Activated naive CD4-positive, alpha-beta T cell treated with anti-CD3 and anti-CD28 coated beads for 36 hours (primary cell): Measurements from ENCODE around the gene UBE2F. TPM values are rescaled to one million over a fixed set of nuclear protein-coding genes. Genes with fewer than 3 reads are reported as not detected.
"Not testable (repeated sequence)": the region's sequence is repeated elsewhere in the genome, so short reads cannot be mapped to it uniquely, and the experiment has no call there.

Experiments used
- CTCF ChIA-PET: fragments of 350-600 bp; sonication (Branson Sonifier 250); formaldehyde crosslinking; loops from one replicate; lab custom pipeline; 2021; ENCODE audit warnings: antibody characterized with exemption; lab: Charles Lee
- DNase-seq: peaks from one replicate; pipeline ENCODE4 v3.0.0-alpha.2; 2020
- H3K27ac Mint-ChIP-seq: one replicate; pipeline ENCODE4 v1.8.0; 2021; ENCODE audit warnings: mild to moderate bottlenecking, mixed read lengths
- H3K27me3 Mint-ChIP-seq: one replicate; pipeline ENCODE4 v1.8.0; 2021; ENCODE audit warnings: low read depth, mixed read lengths
- H3K36me3 Mint-ChIP-seq: one replicate; pipeline ENCODE4 v1.8.0; 2021; ENCODE audit warnings: low read depth, mixed read lengths
- H3K4me1 Mint-ChIP-seq: one replicate; pipeline ENCODE4 v1.8.0; 2021; ENCODE audit warnings: low read depth, mixed read lengths
- H3K4me3 Mint-ChIP-seq: one replicate; pipeline ENCODE4 v1.8.0; 2021; ENCODE audit warnings: mild to moderate bottlenecking, moderate library complexity, mixed read lengths
- H3K9me3 Mint-ChIP-seq: one replicate; pipeline ENCODE4 v1.8.0; 2021; ENCODE audit warnings: mixed read lengths
- intact Hi-C: fragments of 100-400 bp; cut with micrococcal nuclease; formaldehyde crosslinking; loops from one replicate; pipeline ENCODE4 v1.15.1; 2023
- total RNA-seq, 2 experiments: library from RNA; stranded (reverse); gene quantifications; one replicate each; pipeline ENCODE4 v1.2.3, GENCODE V29; 2021

UBE2F gene
- total RNA-seq, 2 experiments from 2014 or later, result 43.4 to 45.5 TPM

- Mint-ChIP-seq H3K4me1 (peaks cover 40% of the 10 kb centered on the region), H3K4me3 (peak overlapping the region; percentile 81), H3K27ac (peak overlapping the region; percentile 65), H3K9me3 (peaks cover 4% of the 10 kb centered on the region), H3K36me3 (peaks cover 5% of the 10 kb centered on the region), H3K27me3 (no peaks in the 10 kb centered on the region)
- intact Hi-C loops, result loop anchor here (1.0 to 5.0 kb wide), 15 partner anchors 30 to 387 kb away; partner anchors contain the start of genes ERFE, HES6 and ILKAP
- peak; percentile 81 for DNase-seq
- CTCF ChIA-PET, result interaction anchor here (0.6 to 4.4 kb wide), 14 partner anchors 8 to 296 kb away, joined by 3 to 28 read pairs (median 4); partner anchors contain the start of gene HES6
Measured at GRCh38 chr2:237968048-237968862, 1.4 kb downstream of the UBE2F start.

- CTCF ChIA-PET, result interaction anchor here (1.3 to 4.4 kb wide), 2 partner anchors 9 to 291 kb away, joined by 3 to 28 read pairs; no protein-coding TSS in a partner anchor
- DNase-seq, result no peak
- peaks cover 10% of the 10 kb centered on the region for H3K36me3 Mint-ChIP-seq
- no peaks in the 10 kb centered on the region for H3K9me3 Mint-ChIP-seq
- H3K4me3 Mint-ChIP-seq, result no peak overlapping the region
- H3K4me1 Mint-ChIP-seq, result peaks cover 41% of the 10 kb centered on the region
- intact Hi-C loops, result no loop called here
- no peak overlapping the region for H3K27ac Mint-ChIP-seq
- H3K27me3 Mint-ChIP-seq, result no peaks in the 10 kb centered on the region
Measured at GRCh38 chr2:237971661-237972060, 4.8 kb downstream of the UBE2F start.

- H3K27ac Mint-ChIP-seq, result no peak overlapping the region
- peaks cover 10% of the 10 kb centered on the region for H3K36me3 Mint-ChIP-seq
- H3K4me3 Mint-ChIP-seq, result no peak overlapping the region
- DNase-seq, result no peak
- H3K27me3 Mint-ChIP-seq, result no peaks in the 10 kb centered on the region
- no peaks in the 10 kb centered on the region for H3K9me3 Mint-ChIP-seq
- H3K4me1 Mint-ChIP-seq, result peaks cover 42% of the 10 kb centered on the region
- intact Hi-C loops, result no loop called here
- CTCF ChIA-PET, result interaction anchor here (1.3 kb wide), 1 partner anchor 291 kb away, joined by 3 read pairs; no protein-coding TSS in a partner anchor
Measured at GRCh38 chr2:237972211-237972610, 5.4 kb downstream of the UBE2F start.

- no peak for DNase-seq
- Mint-ChIP-seq H3K36me3 (peaks cover 10% of the 10 kb centered on the region), H3K4me3 (no peak overlapping the region), H3K4me1 (peaks cover 43% of the 10 kb centered on the region), H3K9me3 (no peaks in the 10 kb centered on the region), H3K27me3 (no peaks in the 10 kb centered on the region), H3K27ac (no peak overlapping the region)
- intact Hi-C loops, result no loop called here
- CTCF ChIA-PET, result no interaction called here
Measured at GRCh38 chr2:237972936-237973335, 6.1 kb downstream of the UBE2F start.

- intact Hi-C loops, result no loop called here
- H3K9me3 Mint-ChIP-seq, result no peaks in the 10 kb centered on the region
- CTCF ChIA-PET, result no interaction called here
- H3K36me3 Mint-ChIP-seq, result peaks cover 8% of the 10 kb centered on the region
- no peak overlapping the region for H3K4me3 Mint-ChIP-seq
- DNase-seq, result no peak
- H3K4me1 Mint-ChIP-seq, result peaks cover 45% of the 10 kb centered on the region
- no peaks in the 10 kb centered on the region for H3K27me3 Mint-ChIP-seq
- H3K27ac Mint-ChIP-seq, result no peak overlapping the region
Measured at GRCh38 chr2:237977380-237977779, 10.6 kb downstream of the UBE2F start.

- Mint-ChIP-seq H3K4me1 (peaks cover 46% of the 10 kb centered on the region), H3K27ac (no peak overlapping the region), H3K9me3 (no peaks in the 10 kb centered on the region), H3K36me3 (peaks cover 8% of the 10 kb centered on the region), H3K27me3 (no peaks in the 10 kb centered on the region), H3K4me3 (no peak overlapping the region)
- CTCF ChIA-PET, result interaction anchor here (1.5 to 4.2 kb wide), 2 partner anchors 9 to 17 kb away, joined by 4 to 28 read pairs; no protein-coding TSS in a partner anchor
- no peak for DNase-seq
- intact Hi-C loops, result no loop called here
Measured at GRCh38 chr2:237978058-237978712, 11.4 kb downstream of the UBE2F start.

- DNase-seq, result no peak
- no peak overlapping the region for H3K27ac Mint-ChIP-seq
- H3K9me3 Mint-ChIP-seq, result no peaks in the 10 kb centered on the region
- intact Hi-C loops, result no loop called here
- peaks cover 57% of the 10 kb centered on the region for H3K4me1 Mint-ChIP-seq
- H3K36me3 Mint-ChIP-seq, result peaks cover 14% of the 10 kb centered on the region
- no peak overlapping the region for H3K4me3 Mint-ChIP-seq
- CTCF ChIA-PET, result interaction anchor here (1.1 to 4.2 kb wide), 3 partner anchors 10 to 56 kb away, joined by 3 to 28 read pairs (median 4); no protein-coding TSS in a partner anchor
- H3K27me3 Mint-ChIP-seq, result no peaks in the 10 kb centered on the region
Measured at GRCh38 chr2:237979331-237979730, 12.5 kb downstream of the UBE2F start.

GRCh38 chr2:237980087-237980486, 13.3 kb downstream of the UBE2F start:
- CTCF ChIA-PET, result interaction anchor here (0.6 to 4.2 kb wide), 5 partner anchors 9 to 57 kb away, joined by 3 to 28 read pairs (median 3); no protein-coding TSS in a partner anchor
- DNase-seq, result no peak
- Mint-ChIP-seq H3K9me3 (no peaks in the 10 kb centered on the region), H3K27ac (peak overlapping the region; percentile 59), H3K27me3 (no peaks in the 10 kb centered on the region), H3K4me3 (no peak overlapping the region), H3K4me1 (peaks cover 58% of the 10 kb centered on the region), H3K36me3 (peaks cover 16% of the 10 kb centered on the region)
- intact Hi-C loops, result no loop called here

GRCh38 chr2:237980751-237981150, 13.9 kb downstream of the UBE2F start:
- peak overlapping the region; percentile 1 for H3K4me3 Mint-ChIP-seq
- H3K9me3 Mint-ChIP-seq, result no peaks in the 10 kb centered on the region
- CTCF ChIA-PET, result interaction anchor here (0.8 to 4.2 kb wide), 5 partner anchors 8 to 360 kb away, joined by 3 to 28 read pairs (median 3); no protein-coding TSS in a partner anchor
- H3K4me1 Mint-ChIP-seq, result peaks cover 61% of the 10 kb centered on the region
- H3K27me3 Mint-ChIP-seq, result no peaks in the 10 kb centered on the region
- H3K27ac Mint-ChIP-seq, result peak overlapping the region; percentile 59
- intact Hi-C loops, result loop anchor here (1.0 kb wide), 1 partner anchor 15 kb away; no protein-coding TSS in a partner anchor
- peaks cover 17% of the 10 kb centered on the region for H3K36me3 Mint-ChIP-seq
- peak; percentile 67 for DNase-seq

- intact Hi-C loops, result loop anchor here (1.0 kb wide), 1 partner anchor 14 kb away; no protein-coding TSS in a partner anchor
- Mint-ChIP-seq H3K4me1 (peaks cover 60% of the 10 kb centered on the region), H3K36me3 (peaks cover 17% of the 10 kb centered on the region)
- H3K27ac Mint-ChIP-seq, DNase-seq, H3K4me3 Mint-ChIP-seq, H3K9me3 Mint-ChIP-seq, H3K27me3 Mint-ChIP-seq: not testable (repeated sequence)
- CTCF ChIA-PET, result interaction anchor here (0.9 to 4.2 kb wide), 3 partner anchors 12 to 359 kb away, joined by 3 to 28 read pairs (median 3); no protein-coding TSS in a partner anchor
Measured at GRCh38 chr2:237981621-237982020, 14.8 kb downstream of the UBE2F start.

GRCh38 chr2:237982039-237982725, 15.4 kb downstream of the UBE2F start:
- H3K4me1 Mint-ChIP-seq, result peaks cover 60% of the 10 kb centered on the region
- no peak overlapping the region for H3K4me3 Mint-ChIP-seq
- no peak overlapping the region for H3K27ac Mint-ChIP-seq
- intact Hi-C loops, result no loop called here
- no peaks in the 10 kb centered on the region for H3K27me3 Mint-ChIP-seq
- CTCF ChIA-PET, result interaction anchor here (1.3 to 4.2 kb wide), 2 partner anchors 13 to 16 kb away, joined by 3 to 28 read pairs; no protein-coding TSS in a partner anchor
- H3K9me3 Mint-ChIP-seq, result no peaks in the 10 kb centered on the region
- no peak for DNase-seq
- peaks cover 18% of the 10 kb centered on the region for H3K36me3 Mint-ChIP-seq
